Measurements from ENCODE around the gene SMLR1. TPM values are rescaled to one million over a fixed set of nuclear protein-coding genes. Genes with fewer than 3 reads are reported as not detected.

SMLR1 gene
- total RNA-seq (2021; ENCODE audit: unreplicated experiment) (not detected), Bru-seq, nascent RNA (not detected), BruChase-seq, experiment 1, labeled RNA remaining after a 6-hour chase (not detected), BruChase-seq, experiment 2, labeled RNA remaining after a 2-hour chase (not detected)
- 0.02 TPM in 1 of 2 replicates, not detected in the other for polyA plus RNA-seq (2012)
- long read RNA-seq = 0 reads

- intact Hi-C loops (cut with micrococcal nuclease) = no loop called here
- TF ChIP-seq SP1 (IDR thresholded peaks at IDR 0.05; ENCODE audit: low read depth) (no peak), CBX3 (IDR thresholded peaks at IDR 0.05; ENCODE audit: low read depth) (no peak), MAX (IDR thresholded peaks at IDR 0.05) (no peak), EZH2 (IDR thresholded peaks at IDR 0.05) (no peak), ZBTB33 (IDR thresholded peaks at IDR 0.05; ENCODE audit: extremely low read depth, insufficient replicate concordance, low read length) (no peak), ELF1 (IDR thresholded peaks at IDR 0.05; ENCODE audit: borderline replicate concordance, low read depth) (no peak), CEBPB (IDR thresholded peaks at IDR 0.05; ENCODE audit: low read depth) (no peak), EZH2phosphoT487 (IDR thresholded peaks at IDR 0.05; ENCODE audit: borderline replicate concordance) (no peak), SRF (IDR thresholded peaks at IDR 0.05; ENCODE audit: low read depth) (no peak)
- H3K36me3 ChIP-seq (ENCODE audit: control insufficient read depth in 1 of 2, insufficient read depth in 2 of 2, low read length in 2 of 2) = no peaks in the 10 kb centered on the region
- no TSS peak for BruUV-seq (replicated peaks)
- H3K27ac ChIP-seq (ENCODE audit: low read depth, low read length) = no peak within 1 kb of the TSS
- no peak within 1 kb of the TSS for H3K4me2 ChIP-seq (ENCODE audit: low read length)
- DNase-seq (ENCODE audit: low read depth, low spot score) = no peak
- no peaks in the 10 kb centered on the region for H3K9me3 ChIP-seq (ENCODE audit: control insufficient read depth in 1 of 2, insufficient read depth in 1 of 2, low read depth in 1 of 2, low read length in 2 of 2)
- ChIA-PET CTCF (no interaction called here), POLR2A (no interaction called here), RAD21 (ENCODE audit: low non-redundant PET in 1 of 2, low total read pairs in 2 of 2, uncharacterized antibody in 2 of 2, unreplicated experiment in 2 of 2) (no interaction called here)
- H4K20me1 ChIP-seq (ENCODE audit: insufficient read depth) = no peaks in the 10 kb centered on the region
- no peak within 1 kb of the TSS for H3K4me3 ChIP-seq (replicated peaks in 1 of 2; ENCODE audit: low read depth in 1 of 2, low read length in 2 of 2)
- no peaks in the 10 kb centered on the region for H3K9me2 ChIP-seq (ENCODE audit: insufficient read depth)
- H3K79me2 ChIP-seq (ENCODE audit: insufficient read depth, low read length) = no peaks in the 10 kb centered on the region
- no peak within 1 kb of the TSS for H3K9ac ChIP-seq (ENCODE audit: low read length)
- H3K27me3 ChIP-seq (ENCODE audit: insufficient read depth, low read length) = no peaks in the 10 kb centered on the region
- no peaks in the 10 kb centered on the region for H3K4me1 ChIP-seq (ENCODE audit: control insufficient read depth in 1 of 2, insufficient read depth in 2 of 2, low read length in 2 of 2)
- H2AFZ ChIP-seq (ENCODE audit: low read depth, low read length, poor library complexity, severe bottlenecking) = no peak within 1 kb of the TSS
- no peak for ATAC-seq
Measured at GRCh38 chr6:130827247-130828149, at the start of gene SMLR1. SMLR1 (plus strand) TSS chr6:130827406; CDS start chr6:130827414, 8 bp downstream.

Data from HCT116 (cell line).